Activated CD4-positive, alpha-beta T cell treated with anti-CD3 and anti-CD28 coated beads, Interleukin-2, amount 10 ng/mL, durations not matched to agents 24 days and 14 days (primary cell): Measurements from ENCODE around the gene F8A1. TPM values are rescaled to one million over a fixed set of nuclear protein-coding genes. Genes with fewer than 3 reads are reported as not detected.
"Not testable (repeated sequence)": the region's sequence is repeated elsewhere in the genome, so short reads cannot be mapped to it uniquely, and the experiment has no call there.

Experiments
- DNase-seq: peaks from one replicate; pipeline ENCODE4 v3.0.0; 2022
- H3K27ac Mint-ChIP-seq: one replicate; pipeline ENCODE4 v1.8.0; 2022; ENCODE audit warnings: mild to moderate bottlenecking, mixed read lengths
- H3K27me3 Mint-ChIP-seq: one replicate; pipeline ENCODE4 v1.8.0; 2022; ENCODE audit warnings: mixed read lengths
- H3K36me3 Mint-ChIP-seq: one replicate; pipeline ENCODE4 v1.8.0; 2022; ENCODE audit warnings: low read depth, mild to moderate bottlenecking, mixed read lengths
- H3K4me1 Mint-ChIP-seq: one replicate; pipeline ENCODE4 v1.8.0; 2021; ENCODE audit warnings: mixed read lengths
- H3K4me3 Mint-ChIP-seq: one replicate; pipeline ENCODE4 v1.8.0; 2022; ENCODE audit warnings: mild to moderate bottlenecking, moderate library complexity, mixed read lengths
- H3K9me3 Mint-ChIP-seq: one replicate; pipeline ENCODE4 v1.8.0; 2021; ENCODE audit warnings: mixed read lengths
- intact Hi-C: fragments of 100-400 bp; cut with micrococcal nuclease; formaldehyde crosslinking; loops from one replicate; pipeline ENCODE4 v1.15.1; 2023
- total RNA-seq: library from RNA; stranded (reverse); gene quantifications from 2 replicates; pipeline ENCODE4 v1.2.3, GENCODE V29; 2022

Gene F8A1
- total RNA-seq, 1 donor from 2014 or later = 23.2 TPM

DNA sequence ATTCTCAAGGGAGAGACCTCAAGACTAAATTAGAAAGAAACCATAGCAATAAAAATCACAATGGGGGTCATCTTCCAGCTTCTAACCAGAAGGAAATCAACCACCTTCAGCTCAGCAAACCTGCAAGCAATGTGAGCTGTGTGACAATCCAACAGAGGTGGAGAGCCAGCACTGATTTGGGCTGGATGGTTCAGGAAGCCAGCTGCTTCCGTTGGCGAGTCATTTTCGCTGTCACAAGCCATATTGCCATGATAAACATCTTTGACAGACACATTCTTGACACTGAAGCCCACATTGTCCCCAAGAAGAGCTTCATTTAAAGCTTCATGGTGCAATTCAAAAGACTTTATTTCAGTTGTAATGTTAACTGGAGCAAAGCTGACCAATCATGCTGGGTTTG is 22.7 kb downstream of the F8A1 start:
- H3K27ac Mint-ChIP-seq = no peak overlapping the region
- no peaks in the 10 kb centered on the region for H3K4me1 Mint-ChIP-seq
- H3K27me3 Mint-ChIP-seq = peaks cover 8% of the 10 kb centered on the region
- H3K4me3 Mint-ChIP-seq = no peak overlapping the region
- no peaks in the 10 kb centered on the region for H3K36me3 Mint-ChIP-seq
- intact Hi-C loops = no loop called here
- no peak for DNase-seq
- H3K9me3 Mint-ChIP-seq = no peaks in the 10 kb centered on the region

DNA sequence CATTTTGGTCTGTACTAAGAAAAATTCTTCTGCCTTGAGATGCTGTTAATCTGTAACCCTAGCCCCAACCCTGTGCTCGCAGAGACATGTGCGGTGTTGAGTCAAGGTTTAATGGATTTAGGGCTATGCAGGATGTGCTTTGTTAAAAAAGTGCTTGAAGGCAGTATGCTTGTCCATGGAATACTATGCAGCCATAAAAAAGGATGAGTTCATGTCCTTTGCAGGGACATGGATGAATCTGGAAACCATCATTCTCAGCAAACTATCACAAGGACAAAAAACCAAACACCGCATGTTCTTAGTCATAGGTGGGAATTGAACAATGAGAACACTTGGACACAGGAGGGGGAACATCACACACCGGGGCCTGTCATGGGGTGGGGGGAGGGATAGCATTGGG is 23.9 kb downstream of the F8A1 start:
- H3K4me1 Mint-ChIP-seq, H3K36me3 Mint-ChIP-seq, H3K27ac Mint-ChIP-seq, H3K27me3 Mint-ChIP-seq, DNase-seq, H3K4me3 Mint-ChIP-seq, H3K9me3 Mint-ChIP-seq: not testable (repeated sequence)
- intact Hi-C loops = loop anchor here (10.0 kb wide), 1 partner anchor 305 kb away; the partner anchor contains the start of gene VBP1

DNA sequence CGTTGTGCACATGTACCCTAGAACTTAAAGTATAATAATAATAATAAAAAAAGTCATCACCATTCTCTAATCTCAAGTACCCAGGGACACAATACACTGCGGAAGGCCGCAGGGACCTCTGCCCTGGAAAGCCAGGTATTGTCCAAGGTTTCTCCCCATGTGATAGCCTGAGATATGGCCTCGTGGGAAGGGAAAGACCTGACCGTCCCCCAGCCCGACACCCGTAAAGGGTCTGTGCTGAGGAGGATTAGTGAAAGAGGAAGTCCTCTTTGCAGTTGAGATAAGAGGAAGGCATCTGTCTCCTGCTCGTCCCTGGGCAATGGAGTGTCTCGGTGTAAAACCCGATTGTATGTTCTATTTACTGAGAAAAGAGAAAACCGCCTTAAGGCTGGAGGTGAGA is 24.4 kb downstream of the F8A1 start:
- H3K9me3 Mint-ChIP-seq, H3K36me3 Mint-ChIP-seq, H3K4me1 Mint-ChIP-seq, H3K27ac Mint-ChIP-seq, DNase-seq, H3K4me3 Mint-ChIP-seq, H3K27me3 Mint-ChIP-seq: not testable (repeated sequence)
- intact Hi-C loops = loop anchor here (10.0 kb wide), 1 partner anchor 304 kb away; the partner anchor contains the start of gene VBP1

DNA sequence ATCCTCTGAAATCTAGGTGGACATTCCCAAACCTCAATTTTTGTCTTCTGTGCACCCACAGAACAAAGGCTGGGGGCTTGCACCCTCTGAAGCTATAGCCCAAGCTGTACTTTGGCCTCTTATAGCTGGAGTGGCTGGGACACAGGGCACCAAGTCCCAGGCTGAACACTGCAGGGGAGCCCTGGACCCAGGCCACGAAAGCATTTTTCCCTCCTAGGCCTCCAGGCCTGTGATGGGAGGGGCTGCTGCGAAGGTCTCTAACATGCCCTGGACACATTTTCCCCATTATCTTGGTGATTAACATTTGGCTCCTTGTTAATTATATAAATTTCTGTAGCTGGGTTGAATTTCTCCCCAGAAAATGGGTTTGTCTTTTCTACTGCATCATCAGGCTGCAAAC is 27.9 kb downstream of the F8A1 start:
- intact Hi-C loops = loop anchor here (10.0 kb wide), 1 partner anchor 301 kb away; the partner anchor contains the start of gene VBP1
- no peak for DNase-seq
- Mint-ChIP-seq H3K4me1 (peaks cover 3% of the 10 kb centered on the region), H3K27me3 (peaks cover 13% of the 10 kb centered on the region), H3K4me3 (no peak overlapping the region), H3K27ac (no peak overlapping the region), H3K36me3 (no peaks in the 10 kb centered on the region), H3K9me3 (no peaks in the 10 kb centered on the region)

DNA sequence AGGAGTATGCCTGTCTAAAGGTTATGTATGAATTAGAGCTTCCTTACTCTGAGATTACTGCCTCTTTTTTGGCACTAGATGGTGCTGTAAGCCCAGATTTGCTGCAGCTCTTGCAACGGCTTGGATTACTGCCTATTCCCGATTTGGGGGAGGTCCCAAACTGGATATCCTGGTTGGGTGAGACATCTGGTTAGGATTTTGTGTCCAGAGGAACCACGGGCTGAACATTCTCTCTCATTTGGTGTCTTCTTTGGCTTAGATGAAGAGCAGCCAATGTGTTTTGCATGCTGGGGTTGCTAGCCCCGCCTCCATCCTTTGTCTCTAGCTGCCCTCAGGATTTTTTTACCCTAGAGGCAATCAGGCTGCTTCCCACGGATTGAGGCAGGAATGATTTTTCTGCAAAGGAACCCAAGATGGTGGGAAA is 31.9 kb downstream of the F8A1 start:
- Mint-ChIP-seq H3K27me3 (peaks cover 20% of the 10 kb centered on the region), H3K4me3 (peak overlapping the region; percentile 73), H3K27ac (peak overlapping the region; percentile 43), H3K4me1 (peaks cover 3% of the 10 kb centered on the region), H3K36me3 (no peaks in the 10 kb centered on the region), H3K9me3 (no peaks in the 10 kb centered on the region)
- peak; percentile 70 for DNase-seq
- intact Hi-C loops = loop anchor here (5.0 to 10.0 kb wide), 2 partner anchors 229 to 297 kb away; partner anchors contain the start of gene VBP1

DNA sequence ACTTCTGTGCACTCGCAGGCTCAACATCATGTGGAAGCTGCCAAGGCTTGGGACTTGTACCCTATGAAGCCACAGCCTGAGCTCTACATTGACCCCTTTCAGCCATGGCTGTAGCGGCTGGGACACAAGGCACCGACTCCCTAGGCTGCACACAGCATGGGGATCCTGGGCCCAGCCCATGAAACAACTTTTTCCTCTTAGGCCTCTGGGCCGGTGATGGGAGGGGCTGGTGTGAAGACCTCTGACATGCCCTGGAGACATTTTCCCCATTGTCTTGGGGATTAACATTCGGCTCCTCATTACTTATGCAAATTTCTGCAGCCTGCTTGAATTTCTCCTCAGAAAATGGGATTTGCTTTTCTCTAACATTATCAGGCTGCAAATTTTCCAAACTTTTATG is 38.6 kb downstream of the F8A1 start:
- H3K9me3 Mint-ChIP-seq, H3K4me1 Mint-ChIP-seq, intact Hi-C loops, H3K4me3 Mint-ChIP-seq, H3K36me3 Mint-ChIP-seq, DNase-seq, H3K27ac Mint-ChIP-seq: not testable (repeated sequence)
- peaks cover 19% of the 10 kb centered on the region for H3K27me3 Mint-ChIP-seq

Other genes with a start within 250 kb of the F8A1 start
- gene CTAG2, start 232.8 kb upstream of the F8A1 start, total RNA-seq = not detected in 2 replicates
- gene GAB3, start 135.3 kb upstream of the F8A1 start, total RNA-seq = 3.5 and 3.6 TPM in 2 replicates
- gene DKC1, start 123.5 kb upstream of the F8A1 start, total RNA-seq = 183 and 196 TPM in 2 replicates
- gene MPP1, start 80.9 kb upstream of the F8A1 start, total RNA-seq = 22.4 and 25.6 TPM in 2 replicates
- gene SMIM9, start 51.7 kb upstream of the F8A1 start, total RNA-seq = not detected in 2 replicates
- 3.0 and 3.7 TPM in 2 replicates for gene F8, start 136.4 kb downstream of the F8A1 start, total RNA-seq
- gene FUNDC2, start 140.5 kb downstream of the F8A1 start, total RNA-seq = 74.9 and 75.7 TPM in 2 replicates
- gene CMC4, start 184.8 kb downstream of the F8A1 start, total RNA-seq = 2.5 and 3.6 TPM in 2 replicates
- gene MTCP1, start 184.8 kb downstream of the F8A1 start, total RNA-seq = 9.8 and 11.4 TPM in 2 replicates
- 28.8 and 28.9 TPM in 2 replicates for gene BRCC3, start 185.2 kb downstream of the F8A1 start, total RNA-seq